Measurements from ENCODE around the gene STRIP2.
A peak's percentile ranks its signal among the peaks of the same experiment; 100 is the strongest.
"Not testable (repeated sequence)": the region's sequence is repeated elsewhere in the genome, so short reads cannot be mapped to it uniquely, and the experiment has no call there.

STRIP2 gene

DNA sequence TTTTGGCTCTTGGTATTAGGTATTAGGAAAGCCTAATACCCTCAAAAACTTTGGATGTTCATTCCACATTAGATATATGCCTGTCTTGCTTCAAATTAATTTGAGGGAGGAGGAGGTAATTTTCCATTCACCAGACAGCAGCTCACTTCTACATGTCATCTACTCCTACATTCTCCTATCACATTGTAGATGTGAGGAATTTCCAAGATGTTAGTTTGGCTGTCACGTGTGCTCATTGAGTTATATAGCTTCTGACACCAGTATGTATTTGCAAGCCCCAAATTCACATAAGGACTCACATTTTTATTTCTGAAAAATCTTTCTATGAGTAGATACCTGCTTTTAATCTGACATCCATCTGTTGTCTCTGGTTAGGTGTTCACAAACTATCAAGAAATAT is 45.6 kb downstream of the STRIP2 start:
- H3K4me3 ChIP-seq (replicated peaks; ENCODE audit: low read depth, low read length): no peak overlapping the region
- TF ChIP-seq, protein P1, sequence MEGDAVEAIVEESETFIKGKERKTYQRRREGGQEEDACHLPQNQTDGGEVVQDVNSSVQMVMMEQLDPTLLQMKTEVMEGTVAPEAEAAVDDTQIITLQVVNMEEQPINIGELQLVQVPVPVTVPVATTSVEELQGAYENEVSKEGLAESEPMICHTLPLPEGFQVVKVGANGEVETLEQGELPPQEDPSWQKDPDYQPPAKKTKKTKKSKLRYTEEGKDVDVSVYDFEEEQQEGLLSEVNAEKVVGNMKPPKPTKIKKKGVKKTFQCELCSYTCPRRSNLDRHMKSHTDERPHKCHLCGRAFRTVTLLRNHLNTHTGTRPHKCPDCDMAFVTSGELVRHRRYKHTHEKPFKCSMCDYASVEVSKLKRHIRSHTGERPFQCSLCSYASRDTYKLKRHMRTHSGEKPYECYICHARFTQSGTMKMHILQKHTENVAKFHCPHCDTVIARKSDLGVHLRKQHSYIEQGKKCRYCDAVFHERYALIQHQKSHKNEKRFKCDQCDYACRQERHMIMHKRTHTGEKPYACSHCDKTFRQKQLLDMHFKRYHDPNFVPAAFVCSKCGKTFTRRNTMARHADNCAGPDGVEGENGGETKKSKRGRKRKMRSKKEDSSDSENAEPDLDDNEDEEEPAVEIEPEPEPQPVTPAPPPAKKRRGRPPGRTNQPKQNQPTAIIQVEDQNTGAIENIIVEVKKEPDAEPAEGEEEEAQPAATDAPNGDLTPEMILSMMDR (IDR thresholded peaks at IDR 0.05; ENCODE audit: low read length, missing control alignments): no peak
- no peak for DNase-seq (ENCODE audit: low read depth)

DNA sequence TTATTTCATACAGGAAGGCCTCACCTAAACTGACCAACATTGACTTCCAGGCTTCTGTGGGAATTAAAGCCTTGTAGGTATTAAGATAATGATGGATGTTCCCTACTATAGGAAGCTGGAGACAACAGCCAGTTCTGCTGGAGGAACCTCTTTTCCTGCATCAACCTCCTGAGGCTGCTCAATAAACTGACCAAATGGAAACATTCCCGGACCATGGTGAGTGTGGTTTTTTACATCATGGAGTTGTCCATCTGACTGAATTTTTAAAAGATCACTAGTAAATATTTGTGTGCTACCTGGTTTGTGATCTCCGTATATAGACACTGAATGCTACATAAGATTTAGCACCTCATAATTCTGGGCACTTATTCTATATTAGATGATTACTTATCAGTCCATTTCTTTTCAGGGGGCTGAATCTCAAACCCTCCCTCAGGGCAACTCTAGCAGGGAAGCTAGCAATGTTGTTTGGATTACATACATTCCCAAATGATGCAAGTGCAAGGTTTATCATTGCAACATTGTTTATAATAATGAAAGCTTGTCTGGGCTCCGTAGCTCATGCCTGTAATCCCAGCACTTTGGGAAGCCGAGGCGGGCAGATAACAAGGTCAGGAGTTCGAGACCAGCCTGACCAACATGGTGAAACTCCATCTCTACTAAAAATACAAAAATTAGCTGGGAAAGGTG is 46.6 kb downstream of the STRIP2 start:
- no peak for DNase-seq (ENCODE audit: low read depth)
- TF ChIP-seq, protein P1 (IDR thresholded peaks at IDR 0.05; ENCODE audit: low read length, missing control alignments): no peak
- H3K4me3 ChIP-seq (replicated peaks; ENCODE audit: low read depth, low read length): no peak overlapping the region

DNA sequence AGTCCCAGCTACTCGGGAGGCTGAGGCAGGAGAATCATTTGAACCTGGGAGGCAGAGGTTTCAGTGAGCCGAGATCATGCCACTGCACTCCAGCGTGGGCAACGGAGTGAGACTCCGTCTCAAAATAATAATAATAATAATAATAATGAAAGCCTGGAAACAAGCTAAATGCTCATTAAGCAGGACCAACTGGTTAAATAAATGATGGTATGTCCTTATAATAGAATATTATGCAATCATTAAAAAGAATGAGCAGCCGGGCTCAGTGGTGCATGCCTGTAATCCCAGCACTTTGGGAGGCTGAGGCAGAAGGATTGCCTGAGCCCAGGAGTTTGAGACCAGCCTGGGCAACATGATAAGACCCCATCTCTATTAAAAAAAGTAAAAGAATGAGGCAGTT is 47.1 kb downstream of the STRIP2 start:
- not testable (repeated sequence) for H3K4me3 ChIP-seq (replicated peaks; ENCODE audit: low read depth, low read length); DNase-seq (ENCODE audit: low read depth)

DNA sequence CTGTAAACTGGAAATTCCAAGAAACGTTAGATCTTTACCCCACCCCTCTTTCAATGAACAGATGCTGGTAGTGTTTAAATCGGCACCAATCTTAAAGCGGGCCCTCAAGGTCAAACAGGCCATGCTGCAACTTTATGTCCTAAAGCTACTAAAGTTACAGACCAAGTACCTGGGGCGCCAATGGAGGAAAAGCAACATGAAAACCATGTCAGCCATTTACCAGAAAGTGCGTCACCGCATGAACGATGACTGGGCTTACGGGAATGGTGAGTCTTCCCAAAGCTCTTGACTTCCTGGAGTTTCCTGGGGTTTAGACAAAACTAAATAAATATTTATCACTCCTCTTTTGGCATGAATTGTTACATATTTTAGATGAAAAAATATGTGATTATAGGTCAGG is 48.5 kb downstream of the STRIP2 start:
- DNase-seq (ENCODE audit: low read depth): no peak

DNA sequence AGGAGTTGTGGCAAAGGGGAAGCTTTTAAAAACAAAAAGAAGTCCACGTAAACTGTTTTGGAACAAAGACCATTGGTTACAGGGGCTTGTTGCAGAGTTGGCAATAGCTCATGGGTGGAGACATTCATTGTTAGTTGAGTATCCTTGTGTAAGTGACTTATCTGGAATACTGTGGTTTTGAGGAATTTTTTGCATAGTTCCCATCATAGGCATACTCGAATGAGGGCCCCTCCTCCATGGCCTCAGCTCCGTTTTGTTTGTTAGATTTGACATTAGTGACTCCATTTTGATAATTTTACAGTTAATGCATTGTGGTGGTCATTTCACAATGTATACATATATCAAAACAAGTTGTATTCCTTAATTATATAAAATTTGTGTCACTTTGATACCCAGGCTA is 55.3 kb downstream of the STRIP2 start:
- H3K4me3 ChIP-seq (replicated peaks; ENCODE audit: low read depth, low read length): no peak overlapping the region
- TF ChIP-seq, protein P1 (IDR thresholded peaks at IDR 0.05; ENCODE audit: low read length, missing control alignments): no peak
- DNase-seq (ENCODE audit: low read depth): peak; percentile 98

More for the DNA sequence above, 48.5 kb downstream of the STRIP2 start:
- no peak overlapping the region for H3K4me3 ChIP-seq (replicated peaks; ENCODE audit: low read depth, low read length)
- TF ChIP-seq, protein P1 (IDR thresholded peaks at IDR 0.05; ENCODE audit: low read length, missing control alignments): no peak

DNA sequence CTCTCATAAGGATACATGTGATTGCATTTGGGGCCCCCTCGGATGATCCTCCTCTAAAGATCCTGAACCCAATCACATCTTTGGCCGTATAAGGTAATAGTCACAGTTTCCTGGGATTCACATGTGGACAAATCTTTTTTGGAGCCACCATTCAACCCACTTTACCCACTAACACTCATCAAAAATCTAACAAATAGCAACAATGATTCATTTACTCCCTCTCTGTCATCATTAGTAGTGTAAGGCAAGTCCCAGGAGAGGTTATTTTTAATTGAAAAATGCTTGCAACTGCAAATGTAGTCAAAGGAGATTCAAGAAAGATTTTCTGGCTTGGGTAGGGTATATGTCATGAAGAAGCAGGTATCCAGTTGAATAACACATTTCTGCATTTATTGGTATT is 58.2 kb downstream of the STRIP2 start:
- H3K4me3 ChIP-seq (replicated peaks; ENCODE audit: low read depth, low read length): no peak overlapping the region
- DNase-seq (ENCODE audit: low read depth): no peak
- TF ChIP-seq, protein P1 (IDR thresholded peaks at IDR 0.05; ENCODE audit: low read length, missing control alignments): no peak

DNA sequence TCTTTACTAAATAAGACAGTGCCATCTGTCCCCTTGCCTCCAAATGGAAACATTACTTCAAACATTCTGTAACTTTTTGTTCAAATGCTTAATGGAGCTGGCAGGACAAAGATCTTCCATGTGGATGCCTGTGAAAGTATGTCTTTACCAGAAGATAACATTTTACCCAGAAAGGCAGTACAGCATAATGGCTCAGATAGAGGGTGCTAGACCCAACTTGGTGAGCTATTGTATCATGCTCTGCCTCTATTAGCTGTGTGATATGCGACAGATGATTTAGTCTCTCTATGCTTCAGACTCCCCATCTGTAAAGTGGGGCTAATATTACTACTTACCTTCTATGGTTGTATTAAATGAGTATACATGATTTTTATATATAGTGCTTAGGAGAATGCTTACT is 59.3 kb downstream of the STRIP2 start:
- no peak overlapping the region for H3K4me3 ChIP-seq (replicated peaks; ENCODE audit: low read depth, low read length)
- peak; percentile 31 for DNase-seq (ENCODE audit: low read depth)
- TF ChIP-seq, protein P1 (IDR thresholded peaks at IDR 0.05; ENCODE audit: low read length, missing control alignments): peak; percentile 39
